ENCODE data around the gene PRKAB1. TPM values are rescaled to one million over a fixed set of nuclear protein-coding genes. Genes with fewer than 3 reads are reported as not detected.

PRKAB1 gene
- total and polyA plus RNA-seq, 2 experiments from 2014 or later: 16.3 to 31.0 TPM

- Histone ChIP-seq H3F3A (replicated peaks; ENCODE audit: low read depth) (peaks cover 4% of the 10 kb centered on the region), H3K4me2 (no peak overlapping the region), H3K27ac (ENCODE audit: low read depth) (no peak overlapping the region), H2AFZ (0 out of 2 replicates have a peak overlapping the region, but pooled peaks have one; percentile 18), H3K4me3 (no peak overlapping the region), H4K20me1 (replicated peaks; ENCODE audit: insufficient read depth) (peaks cover 5% of the 10 kb centered on the region; the same call in 1 of the 2 replicates), H3K9me2 (ENCODE audit: insufficient read depth) (no peaks in the 10 kb centered on the region), H3K4me1 (ENCODE audit: insufficient read depth) (no peaks in the 10 kb centered on the region; the same call in 1 of the 2 replicates), H3K27me3 (ENCODE audit: insufficient read depth) (no peaks in the 10 kb centered on the region), H3K36me3 (ENCODE audit: insufficient read depth) (peaks cover under 1% of the 10 kb centered on the region; the same call in 1 of the 2 replicates), H3K79me2 (replicated peaks; ENCODE audit: insufficient read depth) (peaks cover 21% of the 10 kb centered on the region)
- no peak overlapping the region for H3K27ac Mint-ChIP-seq
- H3K27me3 Mint-ChIP-seq (ENCODE audit: insufficient read depth, low read depth, poor library complexity): peaks cover 3% of the 10 kb centered on the region
- TF ChIP-seq ZNF114 (CRISPR knock-in tag; IDR thresholded peaks at IDR 0.05): no peak
- TF ChIP-seq CREB1 (CRISPR knock-in tag; IDR thresholded peaks at IDR 0.05; ENCODE audit: low read depth): no peak
- TF ChIP-seq ZNF331 (CRISPR knock-in tag; IDR thresholded peaks at IDR 0.05; ENCODE audit: low read depth): no peak
- TF ChIP-seq ZNF462 (CRISPR knock-in tag; IDR thresholded peaks at IDR 0.05): no peak
- TF ChIP-seq EZH2phosphoT487 (IDR thresholded peaks at IDR 0.05; ENCODE audit: unreplicated experiment): no peak
- TF ChIP-seq CTCF (conservative IDR thresholded peaks at IDR 0.05; ENCODE audit: low read depth in 2 of 2): no peak
- no peak for TF ChIP-seq STAT1 (IDR thresholded peaks at IDR 0.05; ENCODE audit: unreplicated experiment)
- TF ChIP-seq REST (IDR thresholded peaks at IDR 0.05; ENCODE audit: unreplicated experiment): no peak
- TF ChIP-seq JUNB (IDR thresholded peaks at IDR 0.05; ENCODE audit: unreplicated experiment): no peak
- TF ChIP-seq POLR2AphosphoS5 (IDR thresholded peaks at IDR 0.05; ENCODE audit: low read depth): no peak
- TF ChIP-seq EZH2 (IDR thresholded peaks at IDR 0.05; ENCODE audit: low read depth, unreplicated experiment): no peak
- no peak for TF ChIP-seq NANOG (IDR thresholded peaks at IDR 0.05; ENCODE audit: borderline replicate concordance)
- TF ChIP-seq ETS1 (IDR thresholded peaks at IDR 0.05): no peak
- H3K4me1 Mint-ChIP-seq: peaks cover 9% of the 10 kb centered on the region
- ATAC-seq: no peak
- H3K4me3 Mint-ChIP-seq: no peak overlapping the region
- DNase-seq (ENCODE audit: low spot score): no peak
- peaks cover 10% of the 10 kb centered on the region for H3K36me3 Mint-ChIP-seq (ENCODE audit: low read depth)
- H3K9me3 Mint-ChIP-seq: no peaks in the 10 kb centered on the region
Measured at GRCh38 chr12:119665164-119665929, 2.6 kb upstream of the PRKAB1 start.

Measured in GM23338 (cell line).